ENCODE data around the gene KIF21A. TPM values are rescaled to one million over a fixed set of nuclear protein-coding genes. Genes with fewer than 3 reads are reported as not detected.

KIF21A gene
- total RNA-seq, 1 donor from 2014 or later, result 3.9 TPM

- no peak for TF ChIP-seq CTCF (IDR thresholded peaks at IDR 0.05)
Measured at GRCh38 chr12:39329876-39330275, 113.0 kb downstream of the KIF21A start.

DNA sequence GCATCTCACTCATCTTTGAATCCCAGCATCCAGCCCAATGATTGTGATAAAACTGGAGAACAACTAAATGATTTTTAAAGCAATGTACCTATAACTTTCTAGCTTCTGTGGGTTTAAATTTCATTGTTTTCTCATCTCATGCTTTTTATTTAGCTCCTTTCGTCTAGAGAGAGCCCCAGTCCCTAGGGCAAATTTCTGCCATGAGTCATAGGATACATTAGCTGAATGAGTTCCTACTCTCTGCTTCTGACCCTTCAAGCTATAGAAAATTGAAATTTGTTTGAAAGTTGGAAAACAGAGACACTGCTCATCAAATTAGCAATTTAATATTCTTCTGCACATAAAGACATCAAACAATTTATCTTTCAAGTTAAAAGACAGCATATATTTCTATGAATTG is 113.9 kb downstream of the KIF21A start:
- Mint-ChIP-seq H3K27me3 (ENCODE audit: unreplicated experiment) (no peaks in the 10 kb centered on the region), H3K4me3 (ENCODE audit: unreplicated experiment) (no peak overlapping the region), H3K4me1 (ENCODE audit: unreplicated experiment) (peaks cover 13% of the 10 kb centered on the region), H3K27ac (ENCODE audit: unreplicated experiment) (no peak overlapping the region), H3K36me3 (ENCODE audit: unreplicated experiment) (no peaks in the 10 kb centered on the region), H3K9me3 (ENCODE audit: unreplicated experiment) (no peaks in the 10 kb centered on the region)
- no peak for DNase-seq (ENCODE audit: extremely low spot score, unreplicated experiment)
- TF ChIP-seq CTCF (IDR thresholded peaks at IDR 0.05), result no peak

More at GRCh38 chr12:39329876-39330275, 113.0 kb downstream of the KIF21A start:
- no peak overlapping the region for H3K4me3 Mint-ChIP-seq (ENCODE audit: unreplicated experiment)
- no peak overlapping the region for H3K27ac Mint-ChIP-seq (ENCODE audit: unreplicated experiment)
- peaks cover 13% of the 10 kb centered on the region for H3K4me1 Mint-ChIP-seq (ENCODE audit: unreplicated experiment)
- H3K9me3 Mint-ChIP-seq (ENCODE audit: unreplicated experiment), result no peaks in the 10 kb centered on the region
- H3K27me3 Mint-ChIP-seq (ENCODE audit: unreplicated experiment), result no peaks in the 10 kb centered on the region
- no peak for DNase-seq (ENCODE audit: extremely low spot score, unreplicated experiment)
- H3K36me3 Mint-ChIP-seq (ENCODE audit: unreplicated experiment), result no peaks in the 10 kb centered on the region

GRCh38 chr12:39327965-39328364 is 115.0 kb downstream of the KIF21A start:
- Mint-ChIP-seq H3K4me3 (ENCODE audit: unreplicated experiment) (no peak overlapping the region), H3K27ac (ENCODE audit: unreplicated experiment) (no peak overlapping the region), H3K36me3 (ENCODE audit: unreplicated experiment) (no peaks in the 10 kb centered on the region), H3K27me3 (ENCODE audit: unreplicated experiment) (no peaks in the 10 kb centered on the region), H3K9me3 (ENCODE audit: unreplicated experiment) (no peaks in the 10 kb centered on the region), H3K4me1 (ENCODE audit: unreplicated experiment) (peaks cover 13% of the 10 kb centered on the region)
- TF ChIP-seq CTCF (IDR thresholded peaks at IDR 0.05), result no peak
- no peak for DNase-seq (ENCODE audit: extremely low spot score, unreplicated experiment)

DNA sequence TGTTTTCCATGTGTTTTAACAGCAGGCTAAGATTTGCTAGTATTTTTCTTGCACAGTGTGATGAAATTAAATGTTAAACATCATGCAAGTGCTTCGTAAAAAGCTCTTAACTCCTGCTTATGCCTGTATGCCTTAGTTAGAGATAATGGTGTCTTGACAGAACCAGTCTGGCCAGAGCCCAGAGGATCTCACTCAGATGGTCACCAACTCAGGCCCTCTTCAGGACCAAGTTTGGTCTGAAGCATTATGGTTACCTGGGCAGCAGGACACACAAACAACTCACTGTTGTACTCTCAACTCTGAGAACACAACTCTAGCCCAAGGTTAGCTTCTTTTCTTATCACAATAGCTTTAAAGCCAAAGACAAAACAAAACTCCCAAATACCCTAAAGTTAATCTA is 115.4 kb downstream of the KIF21A start:
- no peak for DNase-seq (ENCODE audit: extremely low spot score, unreplicated experiment)
- Mint-ChIP-seq H3K36me3 (ENCODE audit: unreplicated experiment) (no peaks in the 10 kb centered on the region), H3K4me3 (ENCODE audit: unreplicated experiment) (no peak overlapping the region), H3K27me3 (ENCODE audit: unreplicated experiment) (no peaks in the 10 kb centered on the region), H3K4me1 (ENCODE audit: unreplicated experiment) (peaks cover 13% of the 10 kb centered on the region), H3K27ac (ENCODE audit: unreplicated experiment) (no peak overlapping the region), H3K9me3 (ENCODE audit: unreplicated experiment) (no peaks in the 10 kb centered on the region)
- TF ChIP-seq CTCF (IDR thresholded peaks at IDR 0.05), result no peak

- no peak overlapping the region for H3K27ac Mint-ChIP-seq (ENCODE audit: unreplicated experiment)
- no peaks in the 10 kb centered on the region for H3K9me3 Mint-ChIP-seq (ENCODE audit: unreplicated experiment)
- no peak overlapping the region for H3K4me3 Mint-ChIP-seq (ENCODE audit: unreplicated experiment)
Measured at GRCh38 chr12:39319180-39319579, 123.7 kb downstream of the KIF21A start.

More at GRCh38 chr12:39319180-39319579, 123.7 kb downstream of the KIF21A start:
- no peaks in the 10 kb centered on the region for H3K27me3 Mint-ChIP-seq (ENCODE audit: unreplicated experiment)
- TF ChIP-seq CTCF (IDR thresholded peaks at IDR 0.05), result no peak
- H3K4me1 Mint-ChIP-seq (ENCODE audit: unreplicated experiment), result peaks cover 2% of the 10 kb centered on the region
- DNase-seq (ENCODE audit: extremely low spot score, unreplicated experiment), result no peak
- no peaks in the 10 kb centered on the region for H3K36me3 Mint-ChIP-seq (ENCODE audit: unreplicated experiment)
